ELF-1 (cell line): ENCODE measurements around the gene KYAT1.
"Not testable (repeated sequence)": the region's sequence is repeated elsewhere in the genome, so short reads cannot be mapped to it uniquely, and the experiment has no call there.

Source experiments
- DNase-seq: peaks from one replicate; pipeline ENCODE4 v3.0.0-alpha.2; 2016; ENCODE audit warnings: low read depth, low spot score

Gene KYAT1

GRCh38 chr9:128885798-128886197 lies 4.0 kb upstream of the KYAT1 start:
- no peak for DNase-seq

- no peak for DNase-seq
These were observed 3.6 kb upstream of the KYAT1 start for GRCh38 chr9:128885376-128885775.

- no peak for DNase-seq
These were observed 2.4 kb upstream of the KYAT1 start for GRCh38 chr9:128884164-128884563.

GRCh38 chr9:128882677-128883603 lies 1.2 kb upstream of the KYAT1 start:
- peak; percentile 62 for DNase-seq

GRCh38 chr9:128877852-128878251 lies 3.9 kb downstream of the KYAT1 start:
- no peak for DNase-seq

- DNase-seq: not testable (repeated sequence)
These were observed 10.8 kb downstream of the KYAT1 start for GRCh38 chr9:128870941-128871265.

- DNase-seq: no peak
These were observed 11.4 kb downstream of the KYAT1 start for GRCh38 chr9:128870128-128870940.

- DNase-seq: peak; percentile 94
These were observed 18.1 kb downstream of the KYAT1 start for GRCh38 chr9:128863647-128864046.

- DNase-seq: no peak
These were observed 19.3 kb downstream of the KYAT1 start for GRCh38 chr9:128862401-128862851.

GRCh38 chr9:128861501-128861900 lies 20.2 kb downstream of the KYAT1 start:
- no peak for DNase-seq

- no peak for DNase-seq
These were observed 20.8 kb downstream of the KYAT1 start for GRCh38 chr9:128860937-128861336.

- DNase-seq: not testable (repeated sequence)
These were observed 23.3 kb downstream of the KYAT1 start for GRCh38 chr9:128858476-128858875.

GRCh38 chr9:128854454-128854853 lies 27.3 kb downstream of the KYAT1 start:
- not testable (repeated sequence) for DNase-seq

- DNase-seq: not testable (repeated sequence)
These were observed 29.1 kb downstream of the KYAT1 start for GRCh38 chr9:128852646-128853045.

- not testable (repeated sequence) for DNase-seq
These were observed 29.8 kb downstream of the KYAT1 start for GRCh38 chr9:128851779-128852600.

- not testable (repeated sequence) for DNase-seq
These were observed 30.7 kb downstream of the KYAT1 start for GRCh38 chr9:128851024-128851423.

GRCh38 chr9:128847803-128848202 lies 33.9 kb downstream of the KYAT1 start:
- DNase-seq: no peak

- no peak for DNase-seq
These were observed 35.1 kb downstream of the KYAT1 start for GRCh38 chr9:128846680-128847030.

- DNase-seq: peak; percentile 89
These were observed 36.4 kb downstream of the KYAT1 start for GRCh38 chr9:128845186-128845931.

GRCh38 chr9:128843171-128843570 lies 38.6 kb downstream of the KYAT1 start:
- not testable (repeated sequence) for DNase-seq
